NCI-H345 treated with DMSO at 0.1 percent for 48 hours (cell line): ENCODE measurements around the gene CLN6.
"Not testable (repeated sequence)": the region's sequence is repeated elsewhere in the genome, so short reads cannot be mapped to it uniquely, and the experiment has no call there.

Source experiments
- DNase-seq: peaks from one replicate; lab custom pipeline; 2025; ENCODE audit not compliant: unreplicated experiment; lab: John Stamatoyannopoulos, UW

The CLN6 gene

GRCh38 chr15:68192117-68192516 is 37.4 kb downstream of the CLN6 start:
- DNase-seq: no peak

GRCh38 chr15:68191555-68191954 is 38.0 kb downstream of the CLN6 start:
- DNase-seq: no peak

- no peak for DNase-seq
Observed at GRCh38 chr15:68190048-68190447, 39.5 kb downstream of the CLN6 start.

GRCh38 chr15:68188647-68189046 is 40.9 kb downstream of the CLN6 start:
- DNase-seq: no peak

DNA sequence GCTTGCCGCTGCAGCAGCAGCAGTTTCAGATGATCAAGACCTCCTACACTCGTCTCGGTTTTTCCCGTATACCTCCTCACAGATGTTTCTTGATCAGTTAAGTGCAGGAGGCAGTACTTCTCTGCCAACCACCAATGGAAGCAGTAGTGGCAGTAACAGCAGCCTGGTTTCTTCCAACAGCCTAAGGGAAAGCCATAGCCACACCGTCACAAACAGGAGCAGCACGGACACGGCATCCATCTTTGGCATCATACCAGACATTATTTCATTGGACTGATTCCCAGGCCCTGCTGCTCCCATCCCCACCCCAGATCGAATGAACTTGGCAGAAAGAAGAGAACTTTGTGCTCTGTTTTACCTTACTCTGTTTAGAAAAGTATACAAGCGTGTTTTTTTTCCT is 42.0 kb downstream of the CLN6 start:
- DNase-seq: no peak

DNA sequence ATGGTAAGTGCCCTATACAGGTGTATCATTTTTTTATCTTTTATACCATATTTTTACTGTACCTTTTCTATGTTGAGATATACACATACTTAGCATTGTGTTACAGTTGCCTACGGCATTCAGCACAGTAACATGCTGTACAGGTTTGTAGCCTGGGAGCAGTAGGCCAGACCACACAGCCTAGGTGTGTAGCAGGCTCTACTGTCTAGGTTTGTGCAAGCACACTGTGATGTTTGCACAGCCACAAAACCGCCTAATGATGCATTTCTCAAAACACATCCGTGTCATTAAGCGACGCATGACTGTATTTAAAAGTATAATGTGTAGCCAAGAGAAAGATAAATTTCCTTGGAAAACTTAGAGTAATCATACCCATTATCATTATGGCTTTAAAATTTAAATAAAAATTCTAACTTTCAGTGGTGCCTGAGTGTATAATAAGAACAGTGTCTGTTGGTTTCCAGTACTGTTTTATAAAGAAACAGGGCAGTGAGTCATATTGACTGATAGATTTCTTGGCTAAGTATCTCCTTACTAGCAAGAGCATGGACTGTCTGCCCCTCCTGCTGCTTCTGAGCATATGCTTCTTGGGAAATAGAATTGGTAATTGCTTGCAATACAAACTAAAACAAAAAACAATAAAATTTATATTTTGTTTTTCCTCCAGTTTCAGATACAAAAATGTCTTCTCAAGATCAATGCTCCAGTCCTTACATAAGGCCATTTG is 42.7 kb downstream of the CLN6 start:
- no peak for DNase-seq

GRCh38 chr15:68184616-68185480 is 44.7 kb downstream of the CLN6 start:
- no peak for DNase-seq

GRCh38 chr15:68183616-68184315 is 45.8 kb downstream of the CLN6 start:
- no peak for DNase-seq

DNA sequence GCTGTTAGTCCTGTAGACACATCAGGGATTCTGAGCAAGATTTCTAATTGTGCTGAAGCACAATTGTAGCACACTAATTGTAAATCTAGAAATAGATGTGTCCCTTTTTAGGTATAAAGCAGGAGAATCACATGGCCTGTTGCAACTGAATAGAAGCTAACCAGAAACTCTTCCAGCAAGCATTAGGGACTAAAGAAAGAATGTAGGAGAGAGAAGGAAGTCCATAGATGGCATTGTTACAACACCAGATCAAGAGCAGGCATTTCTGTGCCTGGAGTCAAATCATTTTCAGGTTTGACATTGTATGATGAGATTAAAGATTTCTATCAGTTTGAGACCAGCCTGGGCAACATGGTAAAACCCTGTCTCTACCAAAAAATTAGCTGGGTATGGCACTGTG is 51.8 kb downstream of the CLN6 start:
- no peak for DNase-seq

- DNase-seq: no peak
Observed at GRCh38 chr15:68176601-68177000, 52.9 kb downstream of the CLN6 start.

DNA sequence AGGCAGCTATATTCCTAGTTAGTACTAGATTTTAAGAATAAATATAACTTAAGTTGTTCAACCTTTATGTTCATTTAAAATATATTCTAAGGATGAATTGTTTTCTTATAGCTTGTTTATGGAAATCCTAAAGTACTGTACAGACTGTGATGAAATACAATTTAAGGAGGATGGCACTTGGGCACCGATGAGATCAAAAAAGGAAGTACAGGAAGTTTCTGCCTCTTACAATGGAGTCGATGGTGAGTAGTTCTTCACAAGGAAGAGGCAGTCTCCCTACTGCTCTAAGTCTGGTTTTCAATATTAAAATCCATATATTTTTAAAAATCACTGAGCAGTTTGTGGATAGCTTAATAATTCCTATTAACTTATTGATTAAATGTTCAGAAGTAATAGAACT is 54.0 kb downstream of the CLN6 start:
- DNase-seq: no peak

DNA sequence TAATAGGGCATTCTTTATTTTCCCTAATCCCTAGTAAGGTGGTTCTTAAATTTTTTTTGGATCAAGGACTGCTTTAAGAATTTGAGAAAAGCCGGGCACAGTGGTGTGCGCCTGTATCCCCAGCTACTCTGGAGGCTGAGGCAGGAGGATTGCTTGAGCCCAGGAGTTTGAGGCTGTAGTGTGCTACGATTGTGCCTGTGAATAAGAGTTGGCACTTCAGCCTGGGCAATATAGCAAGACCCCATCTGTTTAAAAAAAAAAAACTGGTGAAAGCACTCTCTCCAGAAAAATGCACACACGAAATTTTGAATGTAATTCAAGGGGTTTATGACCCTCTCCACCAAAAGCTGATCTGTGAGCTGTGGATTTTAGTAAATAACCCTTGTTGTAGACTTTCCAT is 56.4 kb downstream of the CLN6 start:
- DNase-seq: no peak

- not testable (repeated sequence) for DNase-seq
Observed at GRCh38 chr15:68172037-68172436, 57.5 kb downstream of the CLN6 start.

DNA sequence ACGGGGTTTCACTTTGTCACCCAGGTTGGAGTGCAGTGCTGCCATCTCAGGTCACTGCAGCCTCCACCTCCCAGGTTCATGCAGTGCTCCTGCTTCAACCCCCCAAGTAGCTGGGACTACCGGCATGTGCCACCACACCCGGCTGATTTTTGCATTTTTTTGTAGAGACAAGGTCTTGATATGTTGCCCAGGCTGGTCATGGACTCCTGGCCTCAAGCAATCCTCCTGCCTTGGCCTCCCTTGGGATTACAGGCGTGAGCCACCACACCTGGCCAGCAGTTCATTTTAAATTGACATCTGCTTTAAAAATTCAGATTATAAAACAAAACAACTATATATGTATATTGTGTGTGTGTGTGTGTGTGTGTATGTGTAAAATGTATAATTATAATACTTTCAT is 62.7 kb downstream of the CLN6 start:
- no peak for DNase-seq

GRCh38 chr15:68163191-68163590 is 66.3 kb downstream of the CLN6 start:
- no peak for DNase-seq

GRCh38 chr15:68158046-68158628 is 71.4 kb downstream of the CLN6 start:
- no peak for DNase-seq

DNA sequence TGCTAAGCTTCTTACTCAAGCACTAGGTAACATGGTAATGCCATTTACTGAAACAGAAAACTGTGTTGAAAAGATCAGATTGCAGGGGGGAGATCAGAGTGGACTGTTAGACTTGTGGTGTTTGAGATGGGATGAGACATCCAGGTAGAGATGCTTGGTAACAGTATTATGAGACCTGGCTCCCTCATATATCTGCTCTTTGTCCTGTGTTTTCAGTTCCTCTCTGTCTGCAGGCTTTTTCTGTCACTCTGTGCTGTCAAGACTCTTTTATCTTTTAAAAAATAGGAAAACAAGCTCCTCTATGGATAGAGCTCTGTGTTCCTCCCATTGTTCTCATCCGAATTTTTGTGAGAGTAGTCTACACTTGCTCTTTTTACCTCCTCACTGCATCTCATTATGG is 72.5 kb downstream of the CLN6 start:
- no peak for DNase-seq
